Astrocyte (in vitro differentiated cells and primary cell): Measurements from ENCODE around the gene PDGFRB. TPM values are rescaled to one million over a fixed set of nuclear protein-coding genes. Genes with fewer than 3 reads are reported as not detected.
A peak's percentile ranks its signal among the peaks of the same experiment; 100 is the strongest.

Experiments
- DNase-seq: peaks from one replicate; pipeline ENCODE4 v3.0.0-alpha.2; 2010; ENCODE audit warnings: low read depth
- FAIRE-seq: peaks from 2 replicates; lab custom pipeline; 2011; peaks lifted over from hg19 to GRCh38; lab: Jason Lieb, UNC
- H2AFZ ChIP-seq: 2 replicates; pipeline ENCODE4 v1.6.0; 2012; ENCODE audit warnings: low read depth, low read length, inconsistent platforms
- H3K27ac ChIP-seq: 2 replicates; pipeline ENCODE4 v1.5.1; 2011; ENCODE audit warnings: low read depth, low read length, inconsistent platforms
- H3K27me3 ChIP-seq: 2 replicates; pipeline ENCODE4 v1.6.0; 2011; ENCODE audit warnings: low read length, inconsistent platforms; ENCODE audit not compliant: insufficient read depth
- H3K36me3 ChIP-seq: 2 replicates; pipeline ENCODE4 v1.5.1; 2011; ENCODE audit warnings: low read length, inconsistent platforms; ENCODE audit not compliant: insufficient read depth
- H3K4me1 ChIP-seq: 2 replicates; pipeline ENCODE4 v1.5.1; 2011; ENCODE audit warnings: low read length, inconsistent platforms; ENCODE audit not compliant: insufficient read depth
- H3K4me2 ChIP-seq: 2 replicates; pipeline ENCODE4 v1.6.0; 2012; ENCODE audit warnings: low read length, inconsistent platforms
- H3K4me3 ChIP-seq: 2 replicates; pipeline ENCODE4 v1.5.1; 2011; ENCODE audit warnings: low read depth, mild to moderate bottlenecking, low read length, inconsistent platforms; ENCODE audit not compliant: insufficient read depth
- H3K79me2 ChIP-seq: 2 replicates; pipeline ENCODE4 v1.6.0; 2012; ENCODE audit warnings: mild to moderate bottlenecking, low read length, inconsistent platforms; ENCODE audit not compliant: insufficient read depth
- H3K9ac ChIP-seq: 2 replicates; pipeline ENCODE4 v1.6.0; 2012; ENCODE audit warnings: mild to moderate bottlenecking, low read length, inconsistent platforms
- H3K9me3 ChIP-seq: 2 replicates; pipeline ENCODE4 v1.5.1; 2012; ENCODE audit warnings: low read depth, mild to moderate bottlenecking, low read length, inconsistent platforms; ENCODE audit not compliant: insufficient read depth
- H4K20me1 ChIP-seq: 2 replicates; pipeline ENCODE4 v1.6.0; 2012; ENCODE audit warnings: low read length, inconsistent platforms; ENCODE audit not compliant: insufficient read depth
- H3K27ac Mint-ChIP-seq: one replicate; pipeline ENCODE4 v1.8.0; 2021; ENCODE audit warnings: mild to moderate bottlenecking, mixed read lengths; ENCODE audit not compliant: unreplicated experiment
- H3K27me3 Mint-ChIP-seq: one replicate; pipeline ENCODE4 v1.8.0; 2021; ENCODE audit warnings: low read depth, mixed read lengths; ENCODE audit not compliant: unreplicated experiment
- H3K36me3 Mint-ChIP-seq: one replicate; pipeline ENCODE4 v1.8.0; 2021; ENCODE audit warnings: low read depth, mixed read lengths; ENCODE audit not compliant: unreplicated experiment
- H3K4me1 Mint-ChIP-seq: one replicate; pipeline ENCODE4 v1.8.0; 2021; ENCODE audit warnings: low read depth, mixed read lengths; ENCODE audit not compliant: unreplicated experiment
- H3K4me3 Mint-ChIP-seq: one replicate; pipeline ENCODE4 v1.8.0; 2021; ENCODE audit warnings: mild to moderate bottlenecking, moderate library complexity, mixed read lengths; ENCODE audit not compliant: unreplicated experiment
- H3K9me3 Mint-ChIP-seq: one replicate; pipeline ENCODE4 v1.8.0; 2021; ENCODE audit warnings: mild to moderate bottlenecking, mixed read lengths; ENCODE audit not compliant: unreplicated experiment
- EZH2 ChIP-seq: IDR thresholded peaks from 2 replicates; pipeline ENCODE4 v1.6.1; 2012; ENCODE audit warnings: mild to moderate bottlenecking, low read length, inconsistent platforms; ENCODE audit not compliant: insufficient read depth
- total RNA-seq: library from RNA; stranded (reverse); gene quantifications from 2 replicates; pipeline ENCODE4 v1.2.1, GENCODE V29; 2021
- TF ChIP-seq, protein P1 (sequence below): IDR thresholded peaks from 2 replicates; pipeline ENCODE4 v1.5.1; 2011; ENCODE audit warnings: low read depth, mild to moderate bottlenecking, inconsistent platforms, low read length, moderate library complexity; ENCODE audit not compliant: insufficient read depth

Gene PDGFRB
- total RNA-seq, 1 donor from 2014 or later: 78.8 TPM

DNA sequence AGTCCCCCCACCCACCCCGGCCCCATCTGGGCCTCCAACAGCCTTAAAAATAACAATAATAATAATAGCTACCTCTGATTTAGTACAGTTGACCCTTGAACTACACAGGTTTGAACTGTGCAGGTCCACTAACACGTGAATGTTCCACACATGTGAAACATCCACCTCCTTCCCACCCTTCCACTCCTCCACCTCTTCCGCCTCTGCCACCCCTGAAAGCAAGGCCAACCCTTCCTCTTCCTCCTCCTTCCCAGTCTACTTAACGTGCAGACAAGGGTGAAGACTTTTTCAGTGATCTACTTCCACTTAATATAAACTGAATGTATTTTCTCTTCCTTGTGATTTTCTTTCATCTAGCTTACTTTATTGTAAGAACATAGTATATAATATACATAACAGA is 10.8 kb downstream of the PDGFRB start:
- H3K79me2 ChIP-seq: peaks cover 72% of the 10 kb centered on the region
- peaks cover 62% of the 10 kb centered on the region for H3K4me1 ChIP-seq
- peak overlapping the region; percentile 24 for H3K4me3 Mint-ChIP-seq
- peaks cover 4% of the 10 kb centered on the region for H3K36me3 ChIP-seq
- H3K27me3 ChIP-seq: no peaks in the 10 kb centered on the region
- no peak overlapping the region for H2AFZ ChIP-seq
- peaks cover 13% of the 10 kb centered on the region for H3K36me3 Mint-ChIP-seq
- H3K4me3 ChIP-seq: no peak overlapping the region
- no peak for DNase-seq
- no peaks in the 10 kb centered on the region for H3K9me3 Mint-ChIP-seq
- peak overlapping the region; percentile 84 for H3K9ac ChIP-seq
- H3K4me1 Mint-ChIP-seq: peaks cover 53% of the 10 kb centered on the region
- no peak for TF ChIP-seq EZH2
- TF ChIP-seq, protein P1, sequence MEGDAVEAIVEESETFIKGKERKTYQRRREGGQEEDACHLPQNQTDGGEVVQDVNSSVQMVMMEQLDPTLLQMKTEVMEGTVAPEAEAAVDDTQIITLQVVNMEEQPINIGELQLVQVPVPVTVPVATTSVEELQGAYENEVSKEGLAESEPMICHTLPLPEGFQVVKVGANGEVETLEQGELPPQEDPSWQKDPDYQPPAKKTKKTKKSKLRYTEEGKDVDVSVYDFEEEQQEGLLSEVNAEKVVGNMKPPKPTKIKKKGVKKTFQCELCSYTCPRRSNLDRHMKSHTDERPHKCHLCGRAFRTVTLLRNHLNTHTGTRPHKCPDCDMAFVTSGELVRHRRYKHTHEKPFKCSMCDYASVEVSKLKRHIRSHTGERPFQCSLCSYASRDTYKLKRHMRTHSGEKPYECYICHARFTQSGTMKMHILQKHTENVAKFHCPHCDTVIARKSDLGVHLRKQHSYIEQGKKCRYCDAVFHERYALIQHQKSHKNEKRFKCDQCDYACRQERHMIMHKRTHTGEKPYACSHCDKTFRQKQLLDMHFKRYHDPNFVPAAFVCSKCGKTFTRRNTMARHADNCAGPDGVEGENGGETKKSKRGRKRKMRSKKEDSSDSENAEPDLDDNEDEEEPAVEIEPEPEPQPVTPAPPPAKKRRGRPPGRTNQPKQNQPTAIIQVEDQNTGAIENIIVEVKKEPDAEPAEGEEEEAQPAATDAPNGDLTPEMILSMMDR: no peak
- peaks cover 4% of the 10 kb centered on the region for H4K20me1 ChIP-seq
- H3K4me2 ChIP-seq: no peak overlapping the region
- H3K27me3 Mint-ChIP-seq: no peaks in the 10 kb centered on the region
- no peaks in the 10 kb centered on the region for H3K9me3 ChIP-seq
- peak overlapping the region; percentile 98 for H3K27ac Mint-ChIP-seq
- no peak for FAIRE-seq
- H3K27ac ChIP-seq: peak overlapping the region; percentile 99

DNA sequence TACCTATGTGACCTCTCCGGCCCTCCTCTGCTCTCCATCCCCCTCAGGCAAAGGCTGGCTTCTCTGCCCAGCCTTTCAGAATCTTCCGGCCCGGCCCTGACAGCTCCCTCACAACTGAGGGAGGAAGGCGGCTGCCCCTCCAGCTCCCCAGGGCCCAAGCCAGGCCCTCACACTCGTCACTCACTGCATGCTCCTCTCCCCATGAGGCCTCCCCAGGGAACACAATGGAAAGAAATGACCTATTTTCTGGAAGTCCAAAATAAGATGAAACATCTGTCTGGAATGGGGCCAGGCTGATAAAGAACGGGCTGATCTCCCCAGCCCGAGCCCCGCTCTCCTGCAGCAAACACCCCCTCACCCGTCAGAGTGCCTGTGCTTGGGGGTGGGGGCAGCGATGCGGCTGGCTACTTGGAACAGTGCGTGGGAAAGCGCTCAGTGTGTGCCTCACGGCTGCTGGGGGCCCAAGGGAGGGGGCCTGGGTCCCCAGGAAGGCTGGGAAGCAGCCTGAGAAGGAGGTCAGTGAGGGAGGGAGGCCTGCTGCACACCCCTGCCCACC is 11.3 kb downstream of the PDGFRB start:
- no peak overlapping the region for H3K4me3 ChIP-seq
- H3K4me3 Mint-ChIP-seq: peak overlapping the region; percentile 73
- FAIRE-seq: no peak

More for the DNA sequence above, 11.3 kb downstream of the PDGFRB start:
- Histone ChIP-seq H3K9ac (peak overlapping the region; percentile 84), H3K27me3 (no peaks in the 10 kb centered on the region), H2AFZ (no peak overlapping the region), H3K9me3 (no peaks in the 10 kb centered on the region), H3K4me2 (peak overlapping the region; percentile 74), H3K27ac (peak overlapping the region; percentile 99), H3K79me2 (peaks cover 67% of the 10 kb centered on the region), H4K20me1 (no peaks in the 10 kb centered on the region), H3K4me1 (peaks cover 67% of the 10 kb centered on the region), H3K36me3 (peaks cover 4% of the 10 kb centered on the region)
- DNase-seq: peak; percentile 76
- Mint-ChIP-seq H3K9me3 (no peaks in the 10 kb centered on the region), H3K27me3 (no peaks in the 10 kb centered on the region), H3K27ac (peak overlapping the region; percentile 98), H3K4me1 (peaks cover 59% of the 10 kb centered on the region), H3K36me3 (peaks cover 13% of the 10 kb centered on the region)
- TF ChIP-seq, protein P1: no peak
- no peak for TF ChIP-seq EZH2
